ENCODE results near the gene SUB1. TPM values are rescaled to one million over a fixed set of nuclear protein-coding genes. Genes with fewer than 3 reads are reported as not detected.

Gene SUB1
- total RNA-seq, 4 donors from 2014 or later, result 59.6 to 280 (median 134) TPM

- intact Hi-C loops (cut with DNase I), result no loop called here
- Histone ChIP-seq H3K4me3 (no peak overlapping the region), H3K4me1 (peaks cover 0 to 10% (median 0%) of the 10 kb centered on the region in 3 donors), H3K27ac (no peak overlapping the region), H3K9me3 (no peaks in the 10 kb centered on the region), H3K36me3 (no peaks in the 10 kb centered on the region), H3K27me3 (no peaks in the 10 kb centered on the region)
- WGBS, 2 donors, result 88 to 93% methylated on average over 8 to 9 of the region's 9 CpGs
- no peak for DNase-seq
- TF ChIP-seq, protein P1, sequence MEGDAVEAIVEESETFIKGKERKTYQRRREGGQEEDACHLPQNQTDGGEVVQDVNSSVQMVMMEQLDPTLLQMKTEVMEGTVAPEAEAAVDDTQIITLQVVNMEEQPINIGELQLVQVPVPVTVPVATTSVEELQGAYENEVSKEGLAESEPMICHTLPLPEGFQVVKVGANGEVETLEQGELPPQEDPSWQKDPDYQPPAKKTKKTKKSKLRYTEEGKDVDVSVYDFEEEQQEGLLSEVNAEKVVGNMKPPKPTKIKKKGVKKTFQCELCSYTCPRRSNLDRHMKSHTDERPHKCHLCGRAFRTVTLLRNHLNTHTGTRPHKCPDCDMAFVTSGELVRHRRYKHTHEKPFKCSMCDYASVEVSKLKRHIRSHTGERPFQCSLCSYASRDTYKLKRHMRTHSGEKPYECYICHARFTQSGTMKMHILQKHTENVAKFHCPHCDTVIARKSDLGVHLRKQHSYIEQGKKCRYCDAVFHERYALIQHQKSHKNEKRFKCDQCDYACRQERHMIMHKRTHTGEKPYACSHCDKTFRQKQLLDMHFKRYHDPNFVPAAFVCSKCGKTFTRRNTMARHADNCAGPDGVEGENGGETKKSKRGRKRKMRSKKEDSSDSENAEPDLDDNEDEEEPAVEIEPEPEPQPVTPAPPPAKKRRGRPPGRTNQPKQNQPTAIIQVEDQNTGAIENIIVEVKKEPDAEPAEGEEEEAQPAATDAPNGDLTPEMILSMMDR (IDR thresholded peaks at IDR 0.05), result no peak
- TF ChIP-seq POLR2A (IDR thresholded peaks at IDR 0.05), result no peak
These were observed 53.0 kb downstream of the SUB1 start for GRCh38 chr5:32638309-32638708.

DNA sequence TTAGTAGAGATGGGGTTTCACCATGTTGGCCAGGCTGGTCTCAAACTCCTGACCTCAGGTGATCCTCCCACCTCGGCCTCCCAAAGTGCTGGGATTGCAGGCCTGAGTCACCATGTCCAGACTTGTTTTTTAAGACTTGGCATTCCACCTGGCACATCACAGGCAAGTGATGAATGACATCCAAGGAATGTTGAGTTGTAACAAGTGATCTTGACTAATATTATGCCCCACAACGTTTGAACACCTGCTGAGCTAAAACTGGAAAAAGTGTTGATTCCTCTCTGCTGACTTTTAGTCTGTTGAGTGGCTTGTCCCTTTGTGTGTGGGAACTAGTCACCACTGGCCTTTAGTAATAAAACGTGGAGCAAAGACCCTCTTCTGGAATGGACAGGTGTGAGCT, 54.6 kb downstream of the SUB1 start:
- Histone ChIP-seq H3K4me1 (peaks cover 0 to 10% (median 0%) of the 10 kb centered on the region in 3 donors), H3K27ac (no peak overlapping the region), H3K36me3 (no peaks in the 10 kb centered on the region), H3K4me3 (no peak overlapping the region), H3K9me3 (no peaks in the 10 kb centered on the region), H3K27me3 (no peaks in the 10 kb centered on the region)
- 28 to 42% methylated on average over 3 of the region's 3 CpGs for WGBS, 2 donors
- intact Hi-C loops (cut with DNase I), result no loop called here
- TF ChIP-seq, protein P1 (IDR thresholded peaks at IDR 0.05), result no peak
- no peak for DNase-seq

- 69 to 71% methylated on average over 2 of the region's 2 CpGs for WGBS, 2 donors
- TF ChIP-seq, protein P1 (IDR thresholded peaks at IDR 0.05), result no peak
- TF ChIP-seq POLR2A (IDR thresholded peaks at IDR 0.05), result no peak
- Histone ChIP-seq H3K36me3 (no peaks in the 10 kb centered on the region), H3K9me3 (no peaks in the 10 kb centered on the region), H3K4me3 (no peak overlapping the region), H3K27me3 (no peaks in the 10 kb centered on the region), H3K4me1 (peaks cover 0 to 10% (median 0%) of the 10 kb centered on the region in 3 donors), H3K27ac (no peak overlapping the region)
- no peak for DNase-seq
- intact Hi-C loops (cut with DNase I), result no loop called here
These were observed 57.1 kb downstream of the SUB1 start for GRCh38 chr5:32642276-32643002.

GRCh38 chr5:32645246-32645645, 59.9 kb downstream of the SUB1 start:
- no peak overlapping the region for H3K4me3 ChIP-seq
- H3K36me3 ChIP-seq, result no peaks in the 10 kb centered on the region
- TF ChIP-seq, protein P1 (IDR thresholded peaks at IDR 0.05), result no peak
- TF ChIP-seq POLR2A (IDR thresholded peaks at IDR 0.05), result no peak
- 76 to 78% methylated on average over 5 of the region's 5 CpGs for WGBS, 2 donors
- H3K27me3 ChIP-seq, result no peaks in the 10 kb centered on the region
- H3K4me1 ChIP-seq, result peaks cover 0 to 8% (median 0%) of the 10 kb centered on the region in 3 donors
- no peaks in the 10 kb centered on the region for H3K9me3 ChIP-seq
- no peak overlapping the region for H3K27ac ChIP-seq
- DNase-seq, result no peak
- intact Hi-C loops (cut with DNase I), result no loop called here

DNA sequence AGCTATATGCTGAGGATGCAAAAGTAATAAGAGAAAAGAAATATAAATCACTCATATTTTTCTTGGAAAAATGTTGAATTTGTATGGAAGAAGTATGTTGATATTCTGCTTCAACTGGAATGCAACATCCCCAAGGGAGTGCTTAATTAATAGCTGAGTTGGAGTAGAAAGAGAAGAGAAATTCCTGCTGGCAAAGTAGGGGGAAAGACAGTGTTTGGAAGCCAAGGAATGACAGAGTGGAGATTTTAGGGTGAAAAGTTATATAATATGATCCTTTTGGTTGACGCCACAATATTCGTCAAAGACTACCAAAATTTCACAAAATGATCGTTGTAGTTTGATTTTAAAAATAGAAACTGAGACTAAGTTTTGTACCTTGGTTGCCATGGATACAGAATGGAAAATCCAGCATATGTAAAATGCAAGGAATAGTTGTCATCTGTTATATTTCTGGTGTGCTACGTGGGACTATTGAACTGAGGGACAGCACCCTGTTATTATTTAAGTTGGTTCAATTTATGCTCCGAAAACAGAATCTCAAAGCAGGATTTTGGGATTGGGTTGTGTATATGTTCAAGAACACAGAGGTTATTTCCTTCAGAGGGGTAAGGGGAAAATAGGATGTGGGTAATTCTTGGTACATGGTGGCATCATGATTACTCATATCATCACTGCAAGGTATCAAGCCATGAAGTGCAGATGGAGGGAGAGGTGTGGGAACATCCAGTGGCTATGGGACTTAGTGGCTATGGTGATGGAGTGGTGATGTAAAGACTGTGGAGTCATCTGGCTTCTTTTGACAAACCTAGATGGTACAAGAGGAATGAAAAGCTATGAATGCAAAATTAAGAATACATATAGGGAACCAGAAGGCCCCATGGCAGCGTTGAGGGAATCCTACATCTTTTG, 61.0 kb downstream of the SUB1 start:
- H3K4me3 ChIP-seq, result no peak overlapping the region
- no peak for DNase-seq
- TF ChIP-seq, protein P1 (IDR thresholded peaks at IDR 0.05), result no peak
- no peak for TF ChIP-seq POLR2A (IDR thresholded peaks at IDR 0.05)
- no peak overlapping the region for H3K27ac ChIP-seq
- intact Hi-C loops (cut with DNase I), result no loop called here
- no peaks in the 10 kb centered on the region for H3K9me3 ChIP-seq
- no peaks in the 10 kb centered on the region for H3K36me3 ChIP-seq
- WGBS, 2 donors, result 80 to 83% methylated on average over 6 of the region's 6 CpGs
- H3K27me3 ChIP-seq, result no peaks in the 10 kb centered on the region
- H3K4me1 ChIP-seq, result peaks cover 0 to 6% (median 0%) of the 10 kb centered on the region in 3 donors
